ENCODE measurements around the gene SLC25A22.

- TF ChIP-seq CTCF (IDR thresholded peaks at IDR 0.05) = peak in 3 of 7 experiments; percentile 13 to 44 (median 17)
- TF ChIP-seq POLR2A (IDR thresholded peaks at IDR 0.05) = peak; percentile 90 to 95 (median 95)
Measured at GRCh38 chr11:834371-835316, 36.6 kb upstream of the SLC25A22 start.

All from body of pancreas (tissue), 4 donors.